ENCODE data around the gene CUL4A. TPM values are rescaled to one million over a fixed set of nuclear protein-coding genes. Genes with fewer than 3 reads are reported as not detected.

The CUL4A gene
- total RNA-seq, 4 donors from 2014 or later = 104 to 144 (median 107) TPM

- no peak for ATAC-seq
- WGBS, 2 donors (ENCODE audit: low coverage in 1 of 2) = 67 to 86% methylated on average over 1 to 4 of the region's 4 CpGs
- H3K4me3 ChIP-seq = no peak overlapping the region
- peaks cover 0 to 93% of the 10 kb centered on the region in 2 donors for H3K36me3 ChIP-seq
- TF ChIP-seq EP300 (IDR thresholded peaks at IDR 0.05) (no peak), POLR2A (IDR thresholded peaks at IDR 0.05) (no peak), CTCF (IDR thresholded peaks at IDR 0.05) (no peak), POLR2AphosphoS5 (IDR thresholded peaks at IDR 0.05) (no peak)
- H3K9me3 ChIP-seq = no peaks in the 10 kb centered on the region
- H3K4me1 ChIP-seq = no peaks in the 10 kb centered on the region
- H3K27me3 ChIP-seq = no peaks in the 10 kb centered on the region
- H3K27ac ChIP-seq = no peak overlapping the region
Observed at GRCh38 chr13:113190181-113190580, 19.2 kb upstream of the CUL4A start.

- 66 to 69% methylated on average over 2 to 4 of the region's 4 CpGs for WGBS, 2 donors (ENCODE audit: low coverage in 1 of 2)
- TF ChIP-seq CTCF (IDR thresholded peaks at IDR 0.05) (no peak), POLR2A (IDR thresholded peaks at IDR 0.05) (no peak), EP300 (IDR thresholded peaks at IDR 0.05) (no peak), POLR2AphosphoS5 (IDR thresholded peaks at IDR 0.05) (no peak)
- no peak for ATAC-seq
- no peaks in the 10 kb centered on the region for H3K27me3 ChIP-seq
- H3K36me3 ChIP-seq = peaks cover 9 to 98% of the 10 kb centered on the region in 2 donors
- H3K9me3 ChIP-seq = no peaks in the 10 kb centered on the region
- H3K4me1 ChIP-seq = no peaks in the 10 kb centered on the region
- no peak overlapping the region for H3K27ac ChIP-seq
- no peak overlapping the region for H3K4me3 ChIP-seq
Observed at GRCh38 chr13:113192279-113192678, 17.1 kb upstream of the CUL4A start.

GRCh38 chr13:113192902-113193301 lies 16.5 kb upstream of the CUL4A start:
- WGBS, 2 donors (ENCODE audit: low coverage in 1 of 2) = 90 to 94% methylated on average over 2 of the region's 2 CpGs
- Histone ChIP-seq H3K27me3 (no peaks in the 10 kb centered on the region), H3K27ac (no peak overlapping the region), H3K4me1 (no peaks in the 10 kb centered on the region), H3K4me3 (no peak overlapping the region), H3K9me3 (no peaks in the 10 kb centered on the region), H3K36me3 (peaks cover 11 to 98% of the 10 kb centered on the region in 2 donors)
- TF ChIP-seq CTCF (IDR thresholded peaks at IDR 0.05) = no peak
- no peak for TF ChIP-seq EP300 (IDR thresholded peaks at IDR 0.05)
- TF ChIP-seq POLR2AphosphoS5 (IDR thresholded peaks at IDR 0.05) = no peak
- ATAC-seq = no peak

GRCh38 chr13:113195360-113195759 lies 14.1 kb upstream of the CUL4A start:
- H3K4me1 ChIP-seq = no peaks in the 10 kb centered on the region
- H3K9me3 ChIP-seq = no peaks in the 10 kb centered on the region
- peaks cover 11 to 99% of the 10 kb centered on the region in 2 donors for H3K36me3 ChIP-seq
- no peak for ATAC-seq
- no peaks in the 10 kb centered on the region for H3K27me3 ChIP-seq
- WGBS, 2 donors (ENCODE audit: low coverage in 1 of 2) = 89 to 91% methylated on average over 1 to 6 of the region's 6 CpGs
- H3K27ac ChIP-seq = no peak overlapping the region
- H3K4me3 ChIP-seq = no peak overlapping the region
- TF ChIP-seq CTCF (IDR thresholded peaks at IDR 0.05) = no peak
- no peak for TF ChIP-seq POLR2AphosphoS5 (IDR thresholded peaks at IDR 0.05)
- TF ChIP-seq EP300 (IDR thresholded peaks at IDR 0.05) = no peak
- no peak for TF ChIP-seq POLR2A (IDR thresholded peaks at IDR 0.05)

GRCh38 chr13:113196970-113197737 lies 12.3 kb upstream of the CUL4A start:
- ATAC-seq = no peak
- H3K4me1 ChIP-seq = peaks cover 0 to 5% (median 0%) of the 10 kb centered on the region in 3 donors
- H3K36me3 ChIP-seq = peaks cover 11 to 81% of the 10 kb centered on the region in 2 donors
- WGBS, 2 donors (ENCODE audit: low coverage in 1 of 2) = 66 to 83% methylated on average over 4 to 9 of the region's 9 CpGs
- no peak overlapping the region for H3K4me3 ChIP-seq
- H3K27ac ChIP-seq = no peak overlapping the region
- TF ChIP-seq POLR2AphosphoS5 (IDR thresholded peaks at IDR 0.05) (no peak), CTCF (IDR thresholded peaks at IDR 0.05) (no peak), POLR2A (IDR thresholded peaks at IDR 0.05) (no peak), EP300 (IDR thresholded peaks at IDR 0.05) (no peak)
- H3K9me3 ChIP-seq = no peaks in the 10 kb centered on the region
- no peaks in the 10 kb centered on the region for H3K27me3 ChIP-seq
